ENCODE measurements around the gene PGA5. TPM values are rescaled to one million over a fixed set of nuclear protein-coding genes. Genes with fewer than 3 reads are reported as not detected.
"Not testable (repeated sequence)": the region's sequence is repeated elsewhere in the genome, so short reads cannot be mapped to it uniquely, and the experiment has no call there.

PGA5 gene
- total and polyA plus RNA-seq, 12 donors = 0.28 to 1.1 (median 0.71) TPM; not detected in 4

DNA sequence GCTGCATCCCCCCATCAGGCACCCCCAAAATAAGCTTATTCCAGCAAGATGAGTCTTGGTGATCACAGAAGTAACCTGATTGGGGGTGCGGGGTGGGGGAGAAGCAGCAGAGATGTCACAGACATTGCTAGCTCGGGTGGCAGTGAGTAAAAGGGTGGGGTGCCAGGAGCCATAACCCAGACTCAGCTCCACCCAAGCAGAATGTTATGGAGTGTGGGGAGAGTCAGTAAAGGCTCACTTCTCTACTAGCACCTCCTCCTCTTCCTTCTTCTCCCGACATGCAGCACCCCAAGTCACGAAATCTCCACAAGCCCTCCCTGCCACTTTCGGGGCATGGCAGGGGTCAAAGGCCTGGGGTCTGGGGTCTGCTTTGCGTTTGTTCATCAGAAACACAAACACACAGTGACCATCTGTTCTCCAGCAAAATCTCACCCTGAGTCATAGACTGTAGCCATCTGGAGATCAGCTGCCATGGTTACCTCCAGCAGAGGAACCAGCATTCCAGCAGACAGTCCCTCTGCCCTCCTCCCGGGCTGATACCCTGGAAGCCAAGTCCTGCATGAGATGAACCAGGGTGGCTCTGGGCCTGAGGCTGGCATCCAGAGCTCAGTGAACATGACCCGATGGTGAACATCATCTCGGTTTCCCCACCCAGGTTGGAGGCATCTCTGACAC is 33.2 kb upstream of the PGA5 start:
- H3K4me3 ChIP-seq; H3K9me3 ChIP-seq (replicated peaks in 1 of 3); H3K27ac ChIP-seq; H3K4me1 ChIP-seq (replicated peaks in 1 of 2); H3K27me3 ChIP-seq; H3K36me3 ChIP-seq (replicated peaks in 1 of 2); DNase-seq; intact Hi-C loops (cut with DNase I): not testable (repeated sequence)
- no CpG with 5 or more reads among the region's 9 CpGs for WGBS, 4 donors

DNA sequence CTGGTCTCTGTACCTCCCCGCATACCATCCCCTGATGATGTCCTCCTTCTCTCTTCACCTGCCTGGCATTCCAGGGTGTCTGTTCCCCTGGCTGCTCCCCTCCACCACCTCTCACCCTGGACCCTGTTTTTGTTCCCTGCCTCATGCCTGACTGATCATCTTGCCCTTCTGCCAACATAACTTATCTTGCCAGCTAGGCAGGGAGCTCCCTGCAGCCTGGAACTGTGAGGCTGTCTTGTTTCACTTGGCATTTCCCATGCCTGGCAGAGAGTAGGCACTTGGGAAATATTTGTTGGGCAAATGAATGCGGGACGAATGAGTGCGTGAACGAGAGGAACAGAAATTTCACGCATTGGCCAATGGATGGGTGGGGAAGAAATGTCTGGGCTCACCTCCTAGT is 30.3 kb upstream of the PGA5 start:
- H3K27ac ChIP-seq; H3K27me3 ChIP-seq; H3K4me1 ChIP-seq (replicated peaks in 1 of 2); H3K36me3 ChIP-seq (replicated peaks in 1 of 2); H3K9me3 ChIP-seq (replicated peaks in 1 of 3); H3K4me3 ChIP-seq; intact Hi-C loops (cut with DNase I); DNase-seq: not testable (repeated sequence)
- WGBS, 4 donors = no CpG with 5 or more reads among the region's 6 CpGs

DNA sequence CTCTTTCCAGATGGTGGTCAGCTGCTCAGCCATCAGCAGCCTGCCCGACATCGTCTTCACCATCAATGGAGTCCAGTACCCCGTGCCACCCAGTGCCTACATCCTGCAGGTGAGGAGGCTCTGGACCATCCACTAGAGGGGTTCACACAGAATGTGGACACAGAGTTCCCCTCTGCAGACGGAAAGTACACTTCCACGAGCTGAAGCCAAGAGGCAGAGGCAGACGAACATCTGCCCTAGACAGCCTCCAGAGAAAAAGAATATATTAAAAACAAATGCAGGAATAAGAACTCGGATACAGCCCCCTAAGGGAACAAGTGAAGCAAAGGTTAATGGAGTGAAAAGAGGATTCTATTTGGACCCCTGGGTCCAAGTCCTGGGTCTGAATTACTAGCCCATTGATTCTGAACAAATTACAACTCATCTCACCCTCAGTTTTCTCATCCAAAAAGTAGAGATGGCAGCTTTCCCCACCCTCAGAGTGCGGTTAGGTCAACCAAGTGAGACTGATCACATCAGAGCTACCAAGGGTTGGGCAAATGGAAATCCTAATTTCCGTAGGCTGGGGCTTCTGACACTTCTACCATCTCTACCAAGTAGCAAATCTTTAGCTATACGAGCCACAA is 29.5 kb upstream of the PGA5 start:
- DNase-seq; H3K27ac ChIP-seq; H3K4me3 ChIP-seq; H3K36me3 ChIP-seq (replicated peaks in 1 of 2); H3K9me3 ChIP-seq (replicated peaks in 1 of 3); H3K27me3 ChIP-seq; intact Hi-C loops (cut with DNase I); H3K4me1 ChIP-seq (replicated peaks in 1 of 2): not testable (repeated sequence)
- WGBS, 4 donors = 63 to 82% (median 69%) methylated on average over 7 to 8 of the region's 10 CpGs

DNA sequence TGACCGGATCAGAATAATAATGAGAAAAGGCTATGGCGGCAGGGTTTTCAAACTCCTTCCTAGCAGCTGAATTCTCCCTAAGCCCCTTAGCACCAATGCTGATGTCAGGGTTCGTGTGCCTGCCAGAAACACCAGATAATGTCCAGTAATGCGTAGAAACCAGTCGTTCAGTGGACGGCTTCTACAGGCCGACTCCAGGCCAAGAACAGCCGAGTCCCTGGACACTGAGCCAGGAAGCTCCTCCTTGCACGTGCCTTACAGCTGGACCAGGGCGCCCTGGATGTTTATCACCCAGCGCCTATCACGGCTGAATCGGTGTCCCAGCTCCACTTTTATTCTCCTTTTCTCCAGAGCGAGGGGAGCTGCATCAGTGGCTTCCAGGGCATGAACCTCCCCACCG is 28.8 kb upstream of the PGA5 start:
- H3K4me1 ChIP-seq (replicated peaks in 1 of 2); DNase-seq; H3K27me3 ChIP-seq; H3K27ac ChIP-seq; H3K9me3 ChIP-seq (replicated peaks in 1 of 3); H3K36me3 ChIP-seq (replicated peaks in 1 of 2); intact Hi-C loops (cut with DNase I); H3K4me3 ChIP-seq: not testable (repeated sequence)
- WGBS, 4 donors = no CpG with 5 or more reads among the region's 15 CpGs

DNA sequence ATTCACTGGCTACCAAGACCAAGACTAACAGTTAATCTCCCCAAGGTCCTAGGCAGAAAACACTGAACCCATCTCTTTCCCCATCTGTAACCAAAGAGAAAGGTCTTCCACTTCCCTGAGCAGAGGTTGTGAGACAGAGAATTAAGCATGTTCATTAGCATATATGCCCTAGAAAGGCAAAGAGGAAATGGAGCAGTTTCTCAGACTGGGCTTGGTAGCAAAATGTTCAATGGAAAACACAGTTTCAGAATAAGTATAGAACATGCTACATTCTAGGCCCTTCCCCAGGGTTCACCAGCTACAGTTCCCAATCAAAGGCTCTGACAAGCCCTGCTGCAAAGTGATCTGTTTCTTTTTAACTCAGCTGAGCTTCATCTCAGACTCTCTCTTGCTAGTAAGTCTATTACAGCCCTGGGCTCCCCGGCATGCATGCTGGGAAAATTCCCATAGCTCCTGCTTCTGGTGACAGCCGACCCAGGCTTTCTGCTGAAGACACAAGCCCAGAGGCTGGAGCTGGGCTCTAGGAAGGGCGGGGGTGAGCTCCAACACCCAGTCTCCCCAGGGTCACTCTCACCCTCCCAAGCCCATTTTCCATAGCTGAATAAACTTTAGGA is 27.2 kb upstream of the PGA5 start:
- H3K36me3 ChIP-seq (replicated peaks in 1 of 2); H3K9me3 ChIP-seq (replicated peaks in 1 of 3); H3K27ac ChIP-seq; DNase-seq; intact Hi-C loops (cut with DNase I); H3K4me3 ChIP-seq; H3K4me1 ChIP-seq (replicated peaks in 1 of 2); H3K27me3 ChIP-seq: not testable (repeated sequence)
- WGBS, 4 donors = no CpG with 5 or more reads among the region's 3 CpGs

DNA sequence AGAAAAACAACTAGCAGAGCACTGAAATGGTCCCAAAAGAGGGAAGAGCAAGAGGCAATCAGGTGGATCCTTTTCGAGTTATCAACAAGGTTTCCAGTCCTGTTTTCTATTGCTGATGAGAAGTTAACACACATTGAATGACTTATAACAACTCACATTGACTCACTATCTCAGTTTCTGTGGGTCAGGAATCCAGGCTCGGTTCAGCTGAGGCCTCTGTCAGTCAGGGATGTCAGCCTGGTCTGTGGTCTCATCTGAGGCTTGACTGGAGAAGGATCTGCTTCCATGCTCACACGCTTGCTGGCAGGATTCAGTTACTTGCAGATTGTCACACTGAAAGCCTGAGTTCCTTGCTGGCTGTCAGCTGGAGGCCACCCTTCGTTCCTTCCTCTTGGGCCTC is 22.7 kb upstream of the PGA5 start:
- H3K27me3 ChIP-seq; DNase-seq; H3K4me3 ChIP-seq; intact Hi-C loops (cut with DNase I); H3K9me3 ChIP-seq (replicated peaks in 1 of 3); H3K36me3 ChIP-seq (replicated peaks in 1 of 2); H3K4me1 ChIP-seq (replicated peaks in 1 of 2); H3K27ac ChIP-seq: not testable (repeated sequence)
- no CpG with 5 or more reads among the region's 4 CpGs for WGBS, 4 donors

DNA sequence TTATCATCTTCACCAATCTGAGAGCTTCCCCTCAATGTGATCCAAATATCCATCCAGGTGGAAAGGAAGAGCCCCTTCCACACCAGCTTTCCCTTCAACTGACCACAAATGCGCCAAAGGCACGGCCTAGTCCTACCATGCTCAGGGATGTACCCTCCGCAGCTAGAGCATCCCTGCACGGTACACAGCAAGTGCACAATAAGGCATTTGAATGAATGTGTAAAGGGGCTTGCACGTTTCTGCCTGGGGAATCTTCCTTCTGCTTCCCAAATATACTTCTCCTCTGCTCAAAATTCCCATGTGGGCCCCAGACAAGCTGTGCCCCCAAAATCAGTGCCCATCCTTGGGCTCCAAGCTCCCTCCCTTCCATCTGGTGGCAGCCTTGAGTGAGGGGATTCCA is 22.0 kb upstream of the PGA5 start:
- peak in 1 of 7 donors; percentile 43 for DNase-seq
- H3K27me3 ChIP-seq; H3K9me3 ChIP-seq (replicated peaks in 1 of 3); H3K27ac ChIP-seq; H3K4me3 ChIP-seq; H3K4me1 ChIP-seq (replicated peaks in 1 of 2); H3K36me3 ChIP-seq (replicated peaks in 1 of 2); intact Hi-C loops (cut with DNase I): not testable (repeated sequence)
- WGBS, 4 donors = 79 to 91% (median 85%) methylated on average over 4 to 5 of the region's 5 CpGs

DNA sequence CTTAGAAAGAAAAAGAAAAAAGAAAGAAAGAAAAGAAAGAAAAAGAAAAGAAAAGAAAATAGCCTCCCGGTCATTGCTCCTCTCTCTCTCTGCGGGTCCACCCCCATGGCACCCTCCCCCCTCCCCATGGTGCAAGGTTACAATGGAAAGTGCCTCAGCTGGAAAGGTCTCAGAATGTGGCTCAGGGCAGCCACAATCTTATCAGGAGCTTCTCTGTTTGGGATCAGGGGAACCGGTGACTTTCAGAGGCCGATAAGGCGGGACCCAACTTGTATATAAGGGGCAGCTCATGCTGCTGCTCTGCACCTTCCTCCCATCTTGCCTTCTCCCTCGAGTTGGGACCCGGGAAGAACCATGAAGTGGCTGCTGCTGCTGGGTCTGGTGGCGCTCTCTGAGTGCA is 18.9 kb upstream of the PGA5 start, which contains the start of gene PGA4:
TSS of gene PGA4 (plus strand) at position 301 of the 400 bp plus-strand sequence. CDS start at position 355, 54 bp downstream.
- not testable (repeated sequence) for H3K27me3 ChIP-seq
- WGBS, 4 donors = no CpG with 5 or more reads among the region's 8 CpGs

DNA sequence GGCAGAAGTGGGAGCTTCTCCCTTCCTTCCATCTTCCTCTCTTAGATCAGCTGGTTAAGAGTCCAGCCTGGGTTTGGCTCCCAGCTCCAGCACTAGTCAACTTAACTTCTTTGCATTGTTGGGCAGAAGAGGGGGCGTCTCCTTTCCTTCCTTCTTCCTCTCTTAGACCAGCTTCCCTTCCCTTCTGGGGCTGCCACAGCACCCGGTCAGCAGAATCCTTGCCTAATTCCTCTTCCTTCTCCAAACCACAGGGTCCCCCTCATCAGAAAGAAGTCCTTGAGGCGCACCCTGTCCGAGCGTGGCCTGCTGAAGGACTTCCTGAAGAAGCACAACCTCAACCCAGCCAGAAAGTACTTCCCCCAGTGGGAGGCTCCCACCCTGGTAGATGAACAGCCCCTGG is 18.3 kb upstream of the PGA5 start:
- H3K4me1 ChIP-seq (replicated peaks in 1 of 2); H3K9me3 ChIP-seq (replicated peaks in 1 of 3); H3K27me3 ChIP-seq; DNase-seq; H3K27ac ChIP-seq; intact Hi-C loops (cut with DNase I); H3K4me3 ChIP-seq; H3K36me3 ChIP-seq (replicated peaks in 1 of 2): not testable (repeated sequence)
- WGBS, 4 donors = no CpG with 5 or more reads among the region's 5 CpGs

More for the DNA sequence above, 18.9 kb upstream of the PGA5 start, which contains the start of gene PGA4:
- H3K36me3 ChIP-seq (replicated peaks in 1 of 2); H3K4me1 ChIP-seq (replicated peaks in 1 of 2); H3K9me3 ChIP-seq (replicated peaks in 1 of 3); intact Hi-C loops (cut with DNase I); H3K4me3 ChIP-seq; DNase-seq; H3K27ac ChIP-seq: not testable (repeated sequence)

DNA sequence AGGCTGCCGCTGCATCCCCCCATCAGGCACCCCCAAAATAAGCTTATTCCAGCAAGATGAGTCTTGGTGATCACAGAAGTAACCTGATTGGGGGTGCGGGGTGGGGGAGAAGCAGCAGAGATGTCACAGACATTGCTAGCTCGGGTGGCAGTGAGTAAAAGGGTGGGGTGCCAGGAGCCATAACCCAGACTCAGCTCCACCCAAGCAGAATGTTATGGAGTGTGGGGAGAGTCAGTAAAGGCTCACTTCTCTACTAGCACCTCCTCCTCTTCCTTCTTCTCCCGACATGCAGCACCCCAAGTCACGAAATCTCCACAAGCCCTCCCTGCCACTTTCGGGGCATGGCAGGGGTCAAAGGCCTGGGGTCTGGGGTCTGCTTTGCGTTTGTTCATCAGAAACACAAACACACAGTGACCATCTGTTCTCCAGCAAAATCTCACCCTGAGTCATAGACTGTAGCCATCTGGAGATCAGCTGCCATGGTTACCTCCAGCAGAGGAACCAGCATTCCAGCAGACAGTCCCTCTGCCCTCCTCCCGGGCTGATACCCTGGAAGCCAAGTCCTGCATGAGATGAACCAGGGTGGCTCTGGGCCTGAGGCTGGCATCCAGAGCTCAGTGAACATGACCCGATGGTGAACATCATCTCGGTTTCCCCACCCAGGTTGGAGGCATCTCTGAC is 14.4 kb upstream of the PGA5 start:
- WGBS, 4 donors = no CpG with 5 or more reads among the region's 10 CpGs
- intact Hi-C loops (cut with DNase I); H3K4me1 ChIP-seq (replicated peaks in 1 of 2); H3K27ac ChIP-seq; H3K36me3 ChIP-seq (replicated peaks in 1 of 2); H3K4me3 ChIP-seq; H3K9me3 ChIP-seq (replicated peaks in 1 of 3); DNase-seq; H3K27me3 ChIP-seq: not testable (repeated sequence)

DNA sequence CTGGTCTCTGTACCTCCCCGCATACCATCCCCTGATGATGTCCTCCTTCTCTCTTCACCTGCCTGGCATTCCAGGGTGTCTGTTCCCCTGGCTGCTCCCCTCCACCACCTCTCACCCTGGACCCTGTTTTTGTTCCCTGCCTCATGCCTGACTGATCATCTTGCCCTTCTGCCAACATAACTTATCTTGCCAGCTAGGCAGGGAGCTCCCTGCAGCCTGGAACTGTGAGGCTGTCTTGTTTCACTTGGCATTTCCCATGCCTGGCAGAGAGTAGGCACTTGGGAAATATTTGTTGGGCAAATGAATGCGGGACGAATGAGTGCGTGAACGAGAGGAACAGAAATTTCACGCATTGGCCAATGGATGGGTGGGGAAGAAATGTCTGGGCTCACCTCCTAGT is 11.5 kb upstream of the PGA5 start:
- no CpG with 5 or more reads among the region's 6 CpGs for WGBS, 4 donors
- H3K4me1 ChIP-seq (replicated peaks in 1 of 2); DNase-seq; H3K27ac ChIP-seq; intact Hi-C loops (cut with DNase I); H3K27me3 ChIP-seq; H3K36me3 ChIP-seq (replicated peaks in 1 of 2); H3K9me3 ChIP-seq (replicated peaks in 1 of 3); H3K4me3 ChIP-seq: not testable (repeated sequence)

Measured in adrenal gland (tissue), 12 donors.